PC-3 (cell line): ENCODE data around the gene ZNF107. TPM values are rescaled to one million over a fixed set of nuclear protein-coding genes. Genes with fewer than 3 reads are reported as not detected.

Experiments used
- ATAC-seq: fragments of 200-7000 bp; cut with Tn5 transposase; 2 replicates; pipeline ENCODE4 v1.9.1; 2020; ENCODE audit warnings: mild to moderate bottlenecking, moderate library complexity
- Bru-seq: library from RNA; stranded (reverse); fragments of 400-500 nt; gene quantifications from one replicate; lab custom pipeline; 2021; lab: Mats Ljungman, UMichigan
- BruChase-seq, 2 experiments: library from RNA; stranded (reverse); fragments of 400-500 nt; gene quantifications; one replicate each; lab custom pipeline; 2021; lab: Mats Ljungman, UMichigan
- BruUV-seq: library from RNA; stranded (reverse); fragments of 400-500 nt; replicated peaks from 2 replicates; lab custom pipeline; 2021; lab: Mats Ljungman, UMichigan
- CTCF ChIA-PET: fragments of 300-600 bp; sonication (Branson Sonifier 250); formaldehyde crosslinking; loops from one replicate; lab custom pipeline; 2022; ENCODE audit warnings: antibody characterized with exemption; lab: Charles Lee
- POLR2A ChIA-PET: fragments of 300-600 bp; sonication (Branson Sonifier 250); formaldehyde crosslinking; loops from one replicate; lab custom pipeline; 2022; ENCODE audit warnings: antibody characterized with exemption; ENCODE audit not compliant: unreplicated experiment; lab: Charles Lee
- DNase-seq: peaks from one replicate; pipeline ENCODE4 v3.0.0-alpha.2; 2015
- H2AFZ ChIP-seq: fragments of 300-600 bp; sonication (generic); 2 replicates; pipeline ENCODE4 v1.6.0; 2016; ENCODE audit warnings: antibody characterized with exemption, low read length
- H3F3A ChIP-seq: fragments of 300-600 bp; sonication (generic); one replicate; pipeline ENCODE4 v1.6.0; 2017; ENCODE audit warnings: antibody characterized with exemption, low read length, control low read depth, mild to moderate bottlenecking; ENCODE audit not compliant: unreplicated experiment
- H3K27ac ChIP-seq: fragments of 300-600 bp; sonication (generic); 2 replicates; pipeline ENCODE4 v1.5.1; 2016; ENCODE audit warnings: mild to moderate bottlenecking, low read length
- H3K27me3 ChIP-seq: fragments of 300-600 bp; sonication (generic); 2 replicates; pipeline ENCODE4 v1.6.1; 2016; ENCODE audit warnings: low read length, mixed read lengths
- H3K36me3 ChIP-seq: fragments of 300-600 bp; sonication (generic); 2 replicates; pipeline ENCODE4 v1.6.1; 2016; ENCODE audit warnings: low read depth, mixed run types, low read length, mixed read lengths
- H3K4me1 ChIP-seq: fragments of 300-600 bp; sonication (generic); 2 replicates; pipeline ENCODE4 v1.5.1; 2016; ENCODE audit warnings: low read length; ENCODE audit not compliant: insufficient read depth
- H3K4me2 ChIP-seq: fragments of 300-600 bp; sonication (generic); 2 replicates; pipeline ENCODE4 v1.6.0; 2016; ENCODE audit warnings: low read length
- H3K4me3 ChIP-seq: fragments of 300-600 bp; sonication (generic); 2 replicates; pipeline ENCODE4 v1.5.1; 2016; ENCODE audit warnings: mild to moderate bottlenecking, low read length, mixed read lengths
- H3K79me2 ChIP-seq: fragments of 300-600 bp; sonication (generic); 2 replicates; pipeline ENCODE4 v1.6.1; 2017; ENCODE audit warnings: low read length, mixed read lengths
- H3K9ac ChIP-seq: fragments of 300-600 bp; sonication (generic); 2 replicates; pipeline ENCODE4 v1.6.0; 2016; ENCODE audit warnings: mild to moderate bottlenecking, low read length
- H3K9me2 ChIP-seq: fragments of 300-600 bp; sonication (generic); replicated peaks from 2 replicates; pipeline ENCODE4 v1.6.1; 2016; ENCODE audit warnings: mixed run types, low read length, mixed read lengths
- H3K9me3 ChIP-seq: fragments of 300-600 bp; sonication (generic); 2 replicates; pipeline ENCODE4 v1.6.1; 2016; ENCODE audit warnings: low read length, mixed read lengths
- H4K20me1 ChIP-seq: fragments of 300-600 bp; sonication (generic); 2 replicates; pipeline ENCODE4 v1.6.1; 2016; ENCODE audit warnings: low read length, mixed read lengths
- CTCF ChIP-seq: fragments of 300-600 bp; sonication (generic); conservative IDR thresholded peaks from 2 replicates; pipeline ENCODE4 v1.5.1; 2017; ENCODE audit warnings: antibody characterized with exemption, low read depth, mild to moderate bottlenecking, low read length
- EZH2 ChIP-seq: fragments of 300-600 bp; sonication (generic); IDR thresholded peaks from one replicate; pipeline ENCODE4 v1.6.1; 2017; ENCODE audit warnings: antibody characterized with exemption, mild to moderate bottlenecking, low read length; ENCODE audit not compliant: unreplicated experiment
- EZH2phosphoT487 ChIP-seq: fragments of 300-600 bp; sonication (generic); IDR thresholded peaks from 2 replicates; pipeline ENCODE4 v1.6.1; 2018; ENCODE audit warnings: mild to moderate bottlenecking, antibody characterized with exemption, low read length, borderline replicate concordance
- intact Hi-C: fragments of 100-400 bp; cut with micrococcal nuclease; formaldehyde crosslinking; loops from 2 replicates; pipeline ENCODE4 v1.9.0; 2023
- long read RNA-seq: library from polyadenylated mRNA; unstranded; transcript quantifications from one replicate; pipeline ENCODE4 v2.0.0, GENCODE V29; 2021; ENCODE audit not compliant: unreplicated experiment
- total RNA-seq: library from RNA; depleted of rRNA; stranded (reverse); fragments of >200 nt; gene quantifications from 2 replicates; pipeline ENCODE4 v1.2.3, GENCODE V29; 2014; rRNA removed

The ZNF107 gene
- total RNA-seq (4.3 and 4.8 TPM in 2 replicates), Bru-seq, nascent RNA (percentile 83 among the genes with signal in this experiment), BruChase-seq, experiment 1, labeled RNA remaining after a 6-hour chase (percentile 73 among the genes with signal in this experiment), BruChase-seq, experiment 2, labeled RNA remaining after a 2-hour chase (percentile 77 among the genes with signal in this experiment)
- long read RNA-seq, full-length matches to known transcripts, result 7 of 14 reads
- long read RNA-seq, partial matches to known transcripts, result 1 of 14 reads
- long read RNA-seq, other reads (novel, unspliced or antisense), result 6 of 14 reads

GRCh38 chr7:64665980-64666662, at the start of gene ZNF107:
Gene ZNF107 (plus strand): TSS chr7:64666133. CDS start chr7:64666283, 150 bp downstream.
- intact Hi-C loops, result loop anchor here (10.0 kb wide), 2 partner anchors 101 to 129 kb away; partner anchors contain the start of genes ZNF138 and ZNF680
- POLR2A ChIA-PET, result interaction anchor here (0.6 to 0.7 kb wide), 3 partner anchors 35 to 129 kb away, joined by 3 to 5 read pairs (median 4); no protein-coding TSS in a partner anchor
- H2AFZ ChIP-seq, result peak within 1 kb of the TSS; percentile 96
- H3F3A ChIP-seq, result no peaks in the 10 kb centered on the region
- no peaks in the 10 kb centered on the region for H3K27me3 ChIP-seq
- no peaks in the 10 kb centered on the region for H4K20me1 ChIP-seq
- H3K9me3 ChIP-seq, result no peaks in the 10 kb centered on the region
- BruUV-seq, result no TSS peak
- DNase-seq, result peak; percentile 92
- H3K36me3 ChIP-seq, result peaks cover 28% of the 10 kb centered on the region
- H3K9me2 ChIP-seq, result no peaks in the 10 kb centered on the region
- peak; percentile 99 for ATAC-seq
- TF ChIP-seq CTCF, result no peak
- no peak for TF ChIP-seq EZH2
- TF ChIP-seq EZH2phosphoT487, result no peak
- peaks cover 47% of the 10 kb centered on the region for H3K79me2 ChIP-seq
- H3K4me1 ChIP-seq, result peaks cover 9% of the 10 kb centered on the region; the same call in 1 of the 2 replicates
- H3K4me3 ChIP-seq, result peak within 1 kb of the TSS; percentile 99
- H3K27ac ChIP-seq, result peak within 1 kb of the TSS; percentile 42
- CTCF ChIA-PET, result no interaction called here
- peak within 1 kb of the TSS; percentile 90 for H3K9ac ChIP-seq
- peak within 1 kb of the TSS; percentile 91 for H3K4me2 ChIP-seq

GRCh38 chr7:64618785-64619456, 47.0 kb upstream of the ZNF107 start:
- Histone ChIP-seq H3K27ac (no peak overlapping the region), H3K4me2 (no peak overlapping the region), H3K79me2 (no peaks in the 10 kb centered on the region), H3K9me3 (peaks cover 21% of the 10 kb centered on the region), H2AFZ (no peak overlapping the region), H3K4me3 (no peak overlapping the region), H3K36me3 (no peaks in the 10 kb centered on the region; the same call in 1 of the 2 replicates), H4K20me1 (no peaks in the 10 kb centered on the region), H3K4me1 (no peaks in the 10 kb centered on the region), H3F3A (no peaks in the 10 kb centered on the region), H3K9me2 (no peaks in the 10 kb centered on the region), H3K9ac (no peak overlapping the region), H3K27me3 (no peaks in the 10 kb centered on the region)
- ChIA-PET POLR2A (no interaction called here), CTCF (no interaction called here)
- ATAC-seq (peak; percentile 42; the same call in 1 of the 2 replicates), DNase-seq (peak; percentile 73)
- BruUV-seq, result no TSS peak
- intact Hi-C loops, result no loop called here
- peak; percentile 71 for TF ChIP-seq CTCF
- no peak for TF ChIP-seq EZH2phosphoT487
